Skeletal muscle satellite cell (primary cell): Measurements from ENCODE around the gene MRTFB.
A peak's percentile ranks its signal among the peaks of the same experiment; 100 is the strongest.

Source experiments
- H3K27me3 ChIP-seq: 2 replicates; pipeline ENCODE4 v1.7.0; 2013; ENCODE audit warnings: low read length; ENCODE audit not compliant: control insufficient read depth, insufficient read depth
- H3K36me3 ChIP-seq: 2 replicates; pipeline ENCODE4 v1.7.0; 2013; ENCODE audit warnings: mild to moderate bottlenecking, control low read depth, low read length; ENCODE audit not compliant: insufficient read depth
- H3K4me1 ChIP-seq: 2 replicates; pipeline ENCODE4 v1.7.0; 2013; ENCODE audit warnings: low read length; ENCODE audit not compliant: control insufficient read depth, insufficient read depth
- H3K4me2 ChIP-seq: 2 replicates; pipeline ENCODE4 v1.7.0; 2013; ENCODE audit warnings: mild to moderate bottlenecking, low read length
- H3K4me3 ChIP-seq: 2 replicates; pipeline ENCODE4 v1.7.0; 2013; ENCODE audit warnings: low read length
- H3K9ac ChIP-seq: 2 replicates; pipeline ENCODE4 v1.7.0; 2013; ENCODE audit warnings: mild to moderate bottlenecking, low read depth, low read length, moderate library complexity
- H3K9me3 ChIP-seq: replicated peaks from 2 replicates; pipeline ENCODE4 v1.7.0; 2013; ENCODE audit warnings: mild to moderate bottlenecking, control low read depth, low read length

Gene MRTFB

GRCh38 chr16:14301169-14302030 lies 230.3 kb downstream of the MRTFB start:
- H3K27me3 ChIP-seq = no peaks in the 10 kb centered on the region
- H3K4me3 ChIP-seq = peak overlapping the region; percentile 75
- H3K9ac ChIP-seq = peak overlapping the region; percentile 63
- no peaks in the 10 kb centered on the region for H3K9me3 ChIP-seq
- H3K36me3 ChIP-seq = no peaks in the 10 kb centered on the region
- peaks cover 27% of the 10 kb centered on the region for H3K4me1 ChIP-seq
- H3K4me2 ChIP-seq = peak overlapping the region; percentile 77

- H3K4me2 ChIP-seq = peak overlapping the region; percentile 89
- peak overlapping the region; percentile 93 for H3K9ac ChIP-seq
- no peaks in the 10 kb centered on the region for H3K36me3 ChIP-seq
- peak overlapping the region; percentile 77 for H3K4me3 ChIP-seq
- H3K27me3 ChIP-seq = no peaks in the 10 kb centered on the region
- no peaks in the 10 kb centered on the region for H3K9me3 ChIP-seq
- H3K4me1 ChIP-seq = peaks cover 33% of the 10 kb centered on the region
Observed at GRCh38 chr16:14302031-14302398, 230.9 kb downstream of the MRTFB start.

GRCh38 chr16:14302399-14303181 lies 231.5 kb downstream of the MRTFB start:
- peaks cover 39% of the 10 kb centered on the region for H3K4me1 ChIP-seq
- peak overlapping the region; percentile 77 for H3K4me3 ChIP-seq
- peak overlapping the region; percentile 89 for H3K4me2 ChIP-seq
- H3K9me3 ChIP-seq = no peaks in the 10 kb centered on the region
- H3K9ac ChIP-seq = peak overlapping the region; percentile 93
- no peaks in the 10 kb centered on the region for H3K36me3 ChIP-seq
- no peaks in the 10 kb centered on the region for H3K27me3 ChIP-seq

- H3K36me3 ChIP-seq = no peaks in the 10 kb centered on the region
- H3K4me2 ChIP-seq = peak overlapping the region; percentile 89
- H3K9me3 ChIP-seq = no peaks in the 10 kb centered on the region
- peaks cover 45% of the 10 kb centered on the region for H3K4me1 ChIP-seq
- peak overlapping the region; percentile 77 for H3K4me3 ChIP-seq
- H3K27me3 ChIP-seq = no peaks in the 10 kb centered on the region
- H3K9ac ChIP-seq = peak overlapping the region; percentile 93
Observed at GRCh38 chr16:14303182-14303618, 232.1 kb downstream of the MRTFB start.

- Histone ChIP-seq H3K4me1 (peaks cover 51% of the 10 kb centered on the region), H3K4me2 (peak overlapping the region; percentile 89), H3K9ac (peak overlapping the region; percentile 93), H3K4me3 (peak overlapping the region; percentile 77), H3K36me3 (no peaks in the 10 kb centered on the region), H3K27me3 (no peaks in the 10 kb centered on the region), H3K9me3 (no peaks in the 10 kb centered on the region)
Observed at GRCh38 chr16:14303639-14304394, 232.7 kb downstream of the MRTFB start.

GRCh38 chr16:14304891-14305460 lies 233.9 kb downstream of the MRTFB start:
- Histone ChIP-seq H3K9ac (peak overlapping the region; percentile 76), H3K4me1 (peaks cover 63% of the 10 kb centered on the region), H3K4me2 (peak overlapping the region; percentile 81), H3K27me3 (no peaks in the 10 kb centered on the region), H3K36me3 (no peaks in the 10 kb centered on the region), H3K9me3 (no peaks in the 10 kb centered on the region), H3K4me3 (peak overlapping the region; percentile 59)

- Histone ChIP-seq H3K36me3 (no peaks in the 10 kb centered on the region), H3K9me3 (no peaks in the 10 kb centered on the region), H3K4me2 (peak overlapping the region; percentile 81), H3K27me3 (no peaks in the 10 kb centered on the region), H3K9ac (peak overlapping the region; percentile 76), H3K4me1 (peaks cover 71% of the 10 kb centered on the region), H3K4me3 (peak overlapping the region; percentile 59)
Observed at GRCh38 chr16:14306485-14307058, 235.5 kb downstream of the MRTFB start.

- Histone ChIP-seq H3K4me2 (peak overlapping the region; percentile 81), H3K4me3 (peak overlapping the region; percentile 59), H3K4me1 (peaks cover 71% of the 10 kb centered on the region), H3K9me3 (no peaks in the 10 kb centered on the region), H3K27me3 (no peaks in the 10 kb centered on the region), H3K36me3 (no peaks in the 10 kb centered on the region), H3K9ac (peak overlapping the region; percentile 76)
Observed at GRCh38 chr16:14307059-14307526, 236.0 kb downstream of the MRTFB start.

GRCh38 chr16:14307527-14308367 lies 236.6 kb downstream of the MRTFB start:
- peaks cover 71% of the 10 kb centered on the region for H3K4me1 ChIP-seq
- H3K4me3 ChIP-seq = peak overlapping the region; percentile 59

GRCh38 chr16:14308368-14308723 lies 237.2 kb downstream of the MRTFB start:
- peak overlapping the region; percentile 81 for H3K4me2 ChIP-seq
- no peaks in the 10 kb centered on the region for H3K27me3 ChIP-seq
- H3K9ac ChIP-seq = peak overlapping the region; percentile 76
- peak overlapping the region; percentile 59 for H3K4me3 ChIP-seq
- no peaks in the 10 kb centered on the region for H3K9me3 ChIP-seq
- H3K4me1 ChIP-seq = peaks cover 71% of the 10 kb centered on the region
- no peaks in the 10 kb centered on the region for H3K36me3 ChIP-seq

More at GRCh38 chr16:14307527-14308367, 236.6 kb downstream of the MRTFB start:
- peak overlapping the region; percentile 76 for H3K9ac ChIP-seq
- no peaks in the 10 kb centered on the region for H3K36me3 ChIP-seq
- no peaks in the 10 kb centered on the region for H3K27me3 ChIP-seq
- H3K4me2 ChIP-seq = peak overlapping the region; percentile 81
- no peaks in the 10 kb centered on the region for H3K9me3 ChIP-seq
